8988T (cell line): ENCODE measurements around the gene TRUB1.
"Not testable (repeated sequence)": the region's sequence is repeated elsewhere in the genome, so short reads cannot be mapped to it uniquely, and the experiment has no call there.

Experiments
- DNase-seq: peaks from one replicate; pipeline ENCODE4 v3.0.0; 2011

TRUB1 gene

DNA sequence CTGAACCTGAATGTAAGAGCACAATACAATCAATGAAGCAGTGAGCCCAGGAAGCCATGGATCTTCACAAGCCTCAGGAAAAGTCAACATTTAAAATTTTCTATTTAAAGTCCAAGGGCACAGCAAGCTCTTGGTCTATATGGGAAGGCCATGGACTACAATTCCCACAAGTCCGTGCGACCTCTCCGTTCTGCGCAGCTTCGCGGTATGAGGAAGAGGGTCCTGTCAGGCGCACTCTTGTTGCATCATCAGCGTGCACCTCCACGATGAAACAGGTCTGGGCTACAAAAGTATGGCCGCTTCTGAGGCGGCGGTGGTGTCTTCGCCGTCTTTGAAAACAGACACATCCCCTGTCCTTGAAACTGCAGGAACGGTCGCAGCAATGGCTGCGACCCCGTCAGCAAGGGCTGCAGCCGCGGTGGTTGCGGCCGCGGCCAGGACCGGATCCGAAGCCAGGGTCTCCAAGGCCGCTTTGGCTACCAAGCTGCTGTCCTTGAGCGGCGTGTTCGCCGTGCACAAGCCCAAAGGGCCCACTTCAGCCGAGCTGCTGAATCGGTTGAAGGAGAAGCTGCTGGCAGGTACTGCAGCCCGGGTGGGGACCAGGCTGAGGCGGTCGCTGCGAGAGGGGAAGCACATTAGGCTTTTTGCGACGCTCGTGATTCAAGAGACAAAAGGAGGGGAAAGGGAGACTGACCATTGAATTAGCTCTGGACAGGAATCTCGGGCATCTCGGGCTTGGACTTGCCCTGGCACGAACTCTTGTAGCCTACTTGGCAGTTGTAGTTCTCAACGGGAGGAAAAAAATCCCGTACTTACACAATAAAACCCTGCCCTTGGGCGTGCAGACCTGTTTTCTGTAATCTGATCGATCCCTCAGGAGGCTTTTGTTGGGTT, at the start of gene TRUB1:
TSS of gene TRUB1 (plus strand) at position 234 of the 894 bp plus-strand sequence. CDS start at position 293, 59 bp downstream.
- peak; percentile 47 for DNase-seq

DNA sequence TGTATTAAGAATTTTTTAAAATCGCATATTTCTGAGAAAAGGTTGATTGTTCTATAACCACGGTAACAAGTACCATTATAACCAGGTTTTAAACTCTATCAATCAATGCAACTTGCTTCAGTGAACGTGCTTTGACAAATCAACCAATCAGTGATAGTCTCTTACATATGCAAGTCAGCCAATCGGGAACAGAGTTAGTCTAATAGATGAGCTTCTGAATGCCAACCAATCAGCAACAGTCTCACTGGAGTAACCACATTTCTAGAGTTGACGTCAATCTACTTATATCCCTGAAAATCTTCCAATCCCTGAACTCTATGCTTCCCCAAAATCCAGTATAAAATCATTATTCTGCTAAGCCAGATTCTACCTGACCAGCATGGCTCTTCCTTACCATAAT, 44.7 kb upstream of the TRUB1 start:
- DNase-seq: no peak

DNA sequence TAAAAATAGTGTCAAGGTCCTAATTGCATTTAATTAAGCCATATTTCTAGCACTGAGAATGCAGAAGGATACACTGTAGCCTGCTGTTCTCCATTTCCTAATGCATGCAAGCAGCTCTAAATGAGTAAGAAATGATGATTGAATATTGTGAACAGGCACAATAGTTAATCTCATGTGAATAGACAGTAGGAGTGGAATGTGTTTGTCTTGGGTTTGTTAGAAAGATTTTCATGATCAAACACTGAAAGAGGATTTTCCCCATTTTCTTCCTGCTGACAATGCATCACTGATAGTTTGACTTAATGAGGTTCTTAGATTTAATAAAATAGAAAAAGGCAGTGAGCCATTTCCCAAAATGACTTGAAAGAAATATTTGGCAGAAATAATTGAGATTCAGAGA, 43.1 kb upstream of the TRUB1 start:
- DNase-seq: no peak

DNA sequence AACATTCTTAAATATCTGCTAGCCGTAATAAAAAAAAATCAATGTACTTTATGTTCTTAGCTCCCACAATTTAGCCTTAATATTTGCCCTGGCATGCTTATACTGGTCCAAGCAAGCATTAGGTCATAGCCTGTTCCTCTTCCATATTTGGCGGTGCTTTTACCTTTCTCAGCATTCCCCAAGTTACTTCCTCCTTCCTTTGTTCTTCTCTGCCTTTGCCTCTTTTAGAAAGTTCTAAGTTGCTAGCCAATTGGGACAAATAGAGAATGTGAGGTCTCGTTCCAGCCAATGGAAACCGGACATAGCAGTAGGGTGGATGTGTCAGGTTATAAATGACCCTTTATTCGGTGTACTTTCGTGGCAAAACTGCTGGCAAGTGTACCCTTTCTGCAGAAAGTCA, 41.0 kb upstream of the TRUB1 start:
- DNase-seq: not testable (repeated sequence)

DNA sequence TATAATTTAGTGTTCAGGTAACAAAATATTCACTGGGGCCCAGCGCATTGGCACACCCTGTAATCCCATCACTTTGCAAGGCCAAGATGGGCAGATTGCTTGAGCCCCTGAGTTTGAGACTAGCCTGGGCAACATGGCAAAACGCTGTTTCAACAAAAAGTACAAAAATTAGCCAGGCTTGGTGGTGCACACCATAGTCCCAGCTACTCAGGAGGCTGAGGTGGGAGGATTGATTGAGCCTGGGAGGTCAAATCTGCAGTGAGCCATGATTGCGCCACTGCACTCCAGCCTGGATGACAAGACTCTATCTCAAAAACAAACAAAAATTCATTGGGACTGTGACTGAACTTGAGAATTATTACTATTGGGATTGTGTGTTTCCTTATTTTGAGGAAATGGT, 40.4 kb upstream of the TRUB1 start:
- no peak for DNase-seq

GRCh38 chr10:114899982-114900381, 38.0 kb upstream of the TRUB1 start:
- DNase-seq: no peak

GRCh38 chr10:114900658-114901057, 37.3 kb upstream of the TRUB1 start:
- DNase-seq: no peak

GRCh38 chr10:114902151-114902550, 35.8 kb upstream of the TRUB1 start:
- no peak for DNase-seq

DNA sequence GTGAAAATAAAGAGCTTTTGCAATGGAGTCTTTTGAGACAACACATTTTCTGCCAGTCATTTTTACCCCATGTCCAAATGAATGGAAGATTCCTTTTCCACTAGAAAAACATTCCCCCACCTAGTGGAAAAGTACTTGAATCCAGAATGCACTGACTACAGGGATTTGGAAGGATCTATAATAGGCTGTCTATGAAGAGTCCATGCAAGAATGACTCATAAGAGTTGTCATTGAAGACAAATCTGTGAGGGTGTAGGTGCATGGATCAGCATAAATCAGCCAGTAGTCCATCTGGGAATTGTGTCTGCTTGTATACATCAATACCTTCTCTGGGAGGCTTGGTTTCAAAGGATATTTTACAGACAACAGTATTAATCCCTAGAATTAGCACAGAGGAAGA, 32.5 kb upstream of the TRUB1 start:
- no peak for DNase-seq

DNA sequence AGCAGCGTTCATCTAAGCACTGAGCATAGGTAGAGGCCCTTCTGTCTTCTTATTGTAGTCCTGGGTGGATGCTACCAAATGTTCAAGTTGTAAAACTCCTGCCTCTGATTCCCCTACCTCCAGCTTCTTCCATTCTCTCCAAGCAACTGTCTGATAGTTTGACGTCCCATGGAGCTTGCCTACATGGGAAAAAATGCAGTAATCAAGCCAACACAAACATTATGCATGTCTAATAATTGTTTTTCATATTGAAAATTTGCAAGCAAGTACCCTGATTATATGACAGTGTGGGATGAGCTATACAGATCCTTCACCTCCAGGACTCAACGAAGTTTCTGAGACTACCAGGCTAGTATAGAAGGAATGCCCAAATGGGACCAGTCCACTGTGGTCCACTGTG, 31.0 kb upstream of the TRUB1 start:
- DNase-seq: no peak

DNA sequence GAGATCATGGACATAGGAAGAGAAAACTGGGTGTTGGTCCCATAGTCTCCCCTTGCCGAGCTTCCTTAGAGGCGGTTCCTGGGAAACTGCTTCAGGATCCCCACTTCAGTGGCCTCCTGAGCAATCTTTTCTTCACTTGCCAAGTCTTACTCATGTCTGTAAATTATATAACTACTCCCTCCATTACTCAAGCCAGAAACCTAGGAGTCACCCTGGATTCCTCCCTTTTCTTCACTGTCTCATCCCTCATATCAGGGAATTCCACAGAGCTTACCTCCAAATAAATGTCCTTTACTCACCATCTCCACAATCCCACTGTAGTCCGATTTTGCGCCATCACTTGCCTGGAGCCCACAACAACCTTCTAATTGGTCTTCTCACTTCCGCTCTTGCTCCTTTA, 29.1 kb upstream of the TRUB1 start:
- DNase-seq: no peak

- DNase-seq: no peak
These were observed 26.8 kb upstream of the TRUB1 start for GRCh38 chr10:114911052-114911711.

DNA sequence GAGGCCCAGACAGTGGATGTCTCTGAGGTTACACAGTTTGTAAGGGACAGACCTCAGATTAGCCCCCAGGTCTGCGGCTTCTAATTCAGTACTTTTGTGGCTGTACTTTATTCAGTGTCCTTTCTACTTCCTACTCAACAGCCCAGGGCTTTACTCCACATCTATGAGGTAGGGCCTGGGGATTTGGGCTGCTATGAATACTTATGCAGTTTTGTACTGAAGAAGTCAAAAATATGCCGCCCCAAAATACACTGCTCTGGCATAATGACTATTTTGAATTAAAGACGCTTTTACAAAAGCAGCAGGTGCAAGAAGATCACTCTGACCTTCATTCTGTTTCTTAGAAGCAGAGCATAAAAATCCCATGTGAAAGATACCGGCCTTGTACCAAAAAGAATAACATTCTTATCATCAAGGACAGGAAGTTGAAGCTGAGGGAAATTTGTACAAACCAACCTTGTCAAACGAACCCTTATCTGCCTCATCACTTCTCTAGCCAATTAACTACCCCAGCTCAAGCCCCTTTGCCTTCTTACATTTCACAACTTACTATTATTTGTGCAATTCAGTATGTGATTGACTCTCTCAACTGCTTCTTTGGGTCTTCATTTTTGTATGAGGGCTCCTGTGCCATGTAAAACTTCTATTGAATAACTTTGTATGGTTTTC, 26.1 kb upstream of the TRUB1 start:
- DNase-seq: no peak

DNA sequence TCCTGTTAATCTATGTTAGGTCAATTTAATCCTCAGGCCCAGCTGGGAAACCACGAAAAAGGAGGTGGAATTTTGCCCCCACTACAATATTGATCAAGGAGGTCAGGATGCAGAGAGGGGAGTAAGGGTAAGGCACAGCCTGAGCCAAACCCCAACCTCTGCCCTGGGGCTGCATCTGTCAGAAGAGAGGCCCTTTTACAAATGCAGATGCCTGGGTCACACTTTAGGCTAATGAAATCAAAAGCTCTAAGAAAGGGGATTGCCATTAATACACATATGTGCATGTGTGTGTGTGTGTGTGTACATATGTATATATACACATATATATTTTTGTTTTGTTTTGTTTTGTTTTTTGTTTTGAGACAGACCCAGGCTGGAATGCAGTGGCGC, 25.5 kb upstream of the TRUB1 start:
- DNase-seq: no peak

- no peak for DNase-seq
These were observed 23.4 kb upstream of the TRUB1 start for GRCh38 chr10:114914560-114914959.

GRCh38 chr10:114915294-114915693, 22.7 kb upstream of the TRUB1 start:
- DNase-seq: no peak

GRCh38 chr10:114916653-114917052, 21.3 kb upstream of the TRUB1 start:
- no peak for DNase-seq

GRCh38 chr10:114917459-114917858, 20.5 kb upstream of the TRUB1 start:
- no peak for DNase-seq

DNA sequence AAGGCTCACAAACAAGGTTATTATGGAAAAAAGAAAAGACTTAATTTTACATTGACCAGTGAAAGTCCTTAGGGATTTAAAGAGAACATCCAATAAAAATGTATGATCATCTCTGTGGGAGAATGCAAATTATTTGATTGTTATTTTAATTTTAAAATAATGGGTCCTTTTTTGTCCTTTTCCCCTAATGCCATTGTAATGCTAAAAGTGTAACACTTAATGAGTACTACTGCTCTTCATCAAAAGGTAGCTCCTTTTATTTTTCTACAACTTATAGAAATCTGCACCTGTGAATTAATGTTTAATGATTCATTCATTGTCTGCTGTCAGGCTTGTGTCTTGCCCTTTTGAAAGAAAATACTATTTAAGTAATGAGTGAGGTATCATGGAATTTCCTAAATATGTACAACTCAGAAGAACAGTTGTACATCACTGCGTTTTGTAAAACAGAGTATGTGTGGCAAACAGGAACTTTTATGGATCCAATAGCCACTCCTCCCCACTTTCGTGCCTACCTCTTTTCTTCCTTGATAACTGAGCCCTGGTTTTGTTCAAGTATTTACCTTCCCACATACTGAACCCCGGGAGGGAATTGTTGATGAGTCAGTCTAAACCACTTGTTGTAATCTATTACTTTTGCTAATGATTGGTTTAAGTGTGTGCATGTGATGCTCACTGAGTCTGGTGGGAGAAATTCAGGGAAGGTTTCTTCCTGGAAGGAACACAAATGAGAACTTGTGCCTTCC, 19.9 kb upstream of the TRUB1 start:
- DNase-seq: no peak

GRCh38 chr10:114920459-114920858, 17.5 kb upstream of the TRUB1 start:
- DNase-seq: no peak

DNA sequence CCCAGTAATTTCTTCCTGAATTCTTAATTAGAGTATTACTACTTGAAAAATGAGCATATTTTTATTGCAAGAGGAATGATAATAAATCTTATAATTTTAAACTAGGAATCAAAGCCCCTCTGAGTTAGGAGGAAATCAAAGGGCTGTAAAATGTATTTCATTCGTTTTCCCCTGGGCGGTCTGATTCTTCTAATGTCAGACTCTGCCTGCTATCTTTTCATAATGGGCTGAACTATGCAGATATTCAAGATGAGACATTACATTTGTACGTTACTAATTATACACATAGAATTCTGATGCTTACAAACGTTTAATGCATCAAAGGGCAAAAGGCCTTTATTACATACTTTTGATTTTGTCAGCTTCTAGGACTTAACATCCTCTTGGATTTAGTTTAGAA, 16.0 kb upstream of the TRUB1 start:
- no peak for DNase-seq

DNA sequence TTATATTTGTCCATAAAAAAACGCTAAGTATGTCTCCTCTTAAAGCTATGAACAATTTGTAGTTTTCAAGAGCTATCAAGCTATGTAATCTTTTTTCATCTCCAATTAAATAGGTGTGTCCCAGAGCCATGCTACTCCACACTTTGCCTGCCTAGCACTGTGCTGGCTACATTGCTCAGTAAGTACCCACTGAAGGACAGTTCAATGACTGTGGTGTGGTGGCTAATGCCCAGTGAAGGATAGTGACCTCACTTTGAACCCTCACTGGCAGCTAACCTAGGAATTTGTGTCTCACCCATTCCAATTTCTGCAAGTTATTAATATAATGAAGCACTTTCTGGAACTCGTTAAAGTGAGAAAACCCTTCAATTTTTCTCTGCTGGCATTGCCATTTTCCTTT, 14.4 kb upstream of the TRUB1 start:
- DNase-seq: no peak
